ENCODE results near the gene TMEM45B.

DNA sequence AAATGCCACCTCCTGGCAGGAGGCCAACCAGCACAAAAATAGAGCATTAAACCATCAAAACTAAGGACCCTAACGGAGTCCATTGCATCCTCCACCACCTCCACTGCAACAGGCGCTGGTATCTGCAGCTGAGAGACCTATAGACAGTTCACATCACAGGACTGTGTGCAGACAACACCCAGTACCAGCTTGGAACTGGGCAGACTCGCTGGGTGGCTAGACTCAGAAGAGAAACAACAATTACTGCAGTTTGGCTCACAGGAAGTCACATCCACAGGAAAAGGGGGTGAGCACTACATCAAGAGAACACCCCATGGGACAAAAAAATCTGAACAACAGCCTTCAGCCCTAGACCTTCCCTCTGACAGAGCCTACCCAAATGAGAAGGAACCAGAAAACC lies 11.6 kb upstream of the TMEM45B start:
- TF ChIP-seq TAF1 (IDR thresholded peaks at IDR 0.05; ENCODE audit: borderline replicate concordance, low read depth, low read length) (no peak), SIN3A (IDR thresholded peaks at IDR 0.05; ENCODE audit: borderline replicate concordance, low read depth, low read length) (no peak), CTCF (IDR thresholded peaks at IDR 0.05) (no peak), RAD21 (IDR thresholded peaks at IDR 0.05; ENCODE audit: low read length) (no peak), MXI1 (IDR thresholded peaks at IDR 0.05; ENCODE audit: low read depth, low read length) (no peak), JUND (IDR thresholded peaks at IDR 0.05) (no peak), POLR2AphosphoS5 (IDR thresholded peaks at IDR 0.05; ENCODE audit: low read depth, low read length) (no peak), TEAD4 (IDR thresholded peaks at IDR 0.05; ENCODE audit: borderline replicate concordance, insufficient read depth) (no peak), MEF2A (IDR thresholded peaks at IDR 0.05; ENCODE audit: borderline replicate concordance, low read depth) (no peak)
- TF ChIP-seq, protein P1, sequence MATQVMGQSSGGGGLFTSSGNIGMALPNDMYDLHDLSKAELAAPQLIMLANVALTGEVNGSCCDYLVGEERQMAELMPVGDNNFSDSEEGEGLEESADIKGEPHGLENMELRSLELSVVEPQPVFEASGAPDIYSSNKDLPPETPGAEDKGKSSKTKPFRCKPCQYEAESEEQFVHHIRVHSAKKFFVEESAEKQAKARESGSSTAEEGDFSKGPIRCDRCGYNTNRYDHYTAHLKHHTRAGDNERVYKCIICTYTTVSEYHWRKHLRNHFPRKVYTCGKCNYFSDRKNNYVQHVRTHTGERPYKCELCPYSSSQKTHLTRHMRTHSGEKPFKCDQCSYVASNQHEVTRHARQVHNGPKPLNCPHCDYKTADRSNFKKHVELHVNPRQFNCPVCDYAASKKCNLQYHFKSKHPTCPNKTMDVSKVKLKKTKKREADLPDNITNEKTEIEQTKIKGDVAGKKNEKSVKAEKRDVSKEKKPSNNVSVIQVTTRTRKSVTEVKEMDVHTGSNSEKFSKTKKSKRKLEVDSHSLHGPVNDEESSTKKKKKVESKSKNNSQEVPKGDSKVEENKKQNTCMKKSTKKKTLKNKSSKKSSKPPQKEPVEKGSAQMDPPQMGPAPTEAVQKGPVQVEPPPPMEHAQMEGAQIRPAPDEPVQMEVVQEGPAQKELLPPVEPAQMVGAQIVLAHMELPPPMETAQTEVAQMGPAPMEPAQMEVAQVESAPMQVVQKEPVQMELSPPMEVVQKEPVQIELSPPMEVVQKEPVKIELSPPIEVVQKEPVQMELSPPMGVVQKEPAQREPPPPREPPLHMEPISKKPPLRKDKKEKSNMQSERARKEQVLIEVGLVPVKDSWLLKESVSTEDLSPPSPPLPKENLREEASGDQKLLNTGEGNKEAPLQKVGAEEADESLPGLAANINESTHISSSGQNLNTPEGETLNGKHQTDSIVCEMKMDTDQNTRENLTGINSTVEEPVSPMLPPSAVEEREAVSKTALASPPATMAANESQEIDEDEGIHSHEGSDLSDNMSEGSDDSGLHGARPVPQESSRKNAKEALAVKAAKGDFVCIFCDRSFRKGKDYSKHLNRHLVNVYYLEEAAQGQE (IDR thresholded peaks at IDR 0.05; ENCODE audit: low read depth, low read length), result no peak
- TF ChIP-seq, protein P2, sequence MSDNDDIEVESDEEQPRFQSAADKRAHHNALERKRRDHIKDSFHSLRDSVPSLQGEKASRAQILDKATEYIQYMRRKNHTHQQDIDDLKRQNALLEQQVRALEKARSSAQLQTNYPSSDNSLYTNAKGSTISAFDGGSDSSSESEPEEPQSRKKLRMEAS (IDR thresholded peaks at IDR 0.05; ENCODE audit: low read depth), result no peak
